ENCODE results near the gene VSIG10. TPM values are rescaled to one million over a fixed set of nuclear protein-coding genes. Genes with fewer than 3 reads are reported as not detected.

VSIG10 gene
- total and polyA plus RNA-seq, 2 of the 13 experiments (the other 11 are each of a cell fraction or from before 2014, with no cell fraction given), result 25.6 to 42.5 TPM

DNA sequence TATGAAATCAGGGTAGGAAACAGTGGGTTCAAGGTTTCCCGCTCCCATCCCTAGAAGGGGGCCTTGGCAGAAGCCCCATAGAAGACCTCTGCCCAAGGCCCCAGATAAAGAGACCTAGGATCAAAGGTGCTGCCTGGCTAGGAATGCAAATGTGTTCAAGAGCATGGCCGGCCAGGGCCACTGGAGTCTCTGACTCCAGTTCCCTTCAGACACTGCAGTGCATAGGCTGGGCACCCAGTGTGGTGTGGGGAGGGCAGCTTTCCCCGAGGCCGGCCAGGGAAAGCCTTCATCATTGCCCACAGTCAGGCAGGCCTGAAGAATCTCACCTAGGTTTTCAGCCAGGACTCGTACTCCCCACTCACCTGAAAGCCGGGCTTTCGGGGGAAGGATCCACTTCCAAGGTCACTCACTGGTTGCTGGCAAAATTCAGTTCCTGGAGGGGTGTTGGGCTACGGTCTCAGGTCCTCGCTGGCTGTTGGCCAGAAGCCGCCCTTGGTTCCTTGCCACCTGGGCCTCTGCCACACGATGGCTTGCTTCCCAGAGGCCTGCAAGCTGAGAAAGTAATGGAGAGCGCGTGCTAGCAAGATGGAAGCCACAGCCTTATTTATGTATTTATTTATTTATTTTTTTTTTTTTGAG lies 22.4 kb upstream of the VSIG10 start (continued):
- TF ChIP-seq PPARG (CRISPR knock-in tag; conservative IDR thresholded peaks at IDR 0.05), result peak; percentile 44
- peak; percentile 61 for TF ChIP-seq MEF2D (CRISPR knock-in tag; IDR thresholded peaks at IDR 0.05)
- TF ChIP-seq ZBTB38 (CRISPR knock-in tag; IDR thresholded peaks at IDR 0.05), result 0 out of 2 replicates have a peak, but pooled peaks have one; percentile 20
- TF ChIP-seq, protein P1, sequence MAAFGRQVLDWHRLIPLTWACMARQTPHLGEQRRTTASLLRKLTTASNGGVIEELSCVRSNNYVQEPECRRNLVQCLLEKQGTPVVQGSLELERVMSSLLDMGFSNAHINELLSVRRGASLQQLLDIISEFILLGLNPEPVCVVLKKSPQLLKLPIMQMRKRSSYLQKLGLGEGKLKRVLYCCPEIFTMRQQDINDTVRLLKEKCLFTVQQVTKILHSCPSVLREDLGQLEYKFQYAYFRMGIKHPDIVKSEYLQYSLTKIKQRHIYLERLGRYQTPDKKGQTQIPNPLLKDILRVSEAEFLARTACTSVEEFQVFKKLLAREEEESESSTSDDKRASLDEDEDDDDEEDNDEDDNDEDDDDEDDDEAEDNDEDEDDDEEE (CRISPR knock-in tag; IDR thresholded peaks at IDR 0.05), result no peak
- no peak for TF ChIP-seq ZNF33A (CRISPR knock-in tag; IDR thresholded peaks at IDR 0.05; ENCODE audit: borderline replicate concordance)
- TF ChIP-seq ZNF501 (CRISPR knock-in tag; IDR thresholded peaks at IDR 0.05), result peak; percentile 46; the same call in 1 of the 2 replicates
- peak; percentile 99 for TF ChIP-seq BCL6 (CRISPR knock-in tag; IDR thresholded peaks at IDR 0.05)
- no peak for TF ChIP-seq ZNF484 (CRISPR knock-in tag; IDR thresholded peaks at IDR 0.05; ENCODE audit: borderline replicate concordance, low read depth)
- TF ChIP-seq, protein P2, sequence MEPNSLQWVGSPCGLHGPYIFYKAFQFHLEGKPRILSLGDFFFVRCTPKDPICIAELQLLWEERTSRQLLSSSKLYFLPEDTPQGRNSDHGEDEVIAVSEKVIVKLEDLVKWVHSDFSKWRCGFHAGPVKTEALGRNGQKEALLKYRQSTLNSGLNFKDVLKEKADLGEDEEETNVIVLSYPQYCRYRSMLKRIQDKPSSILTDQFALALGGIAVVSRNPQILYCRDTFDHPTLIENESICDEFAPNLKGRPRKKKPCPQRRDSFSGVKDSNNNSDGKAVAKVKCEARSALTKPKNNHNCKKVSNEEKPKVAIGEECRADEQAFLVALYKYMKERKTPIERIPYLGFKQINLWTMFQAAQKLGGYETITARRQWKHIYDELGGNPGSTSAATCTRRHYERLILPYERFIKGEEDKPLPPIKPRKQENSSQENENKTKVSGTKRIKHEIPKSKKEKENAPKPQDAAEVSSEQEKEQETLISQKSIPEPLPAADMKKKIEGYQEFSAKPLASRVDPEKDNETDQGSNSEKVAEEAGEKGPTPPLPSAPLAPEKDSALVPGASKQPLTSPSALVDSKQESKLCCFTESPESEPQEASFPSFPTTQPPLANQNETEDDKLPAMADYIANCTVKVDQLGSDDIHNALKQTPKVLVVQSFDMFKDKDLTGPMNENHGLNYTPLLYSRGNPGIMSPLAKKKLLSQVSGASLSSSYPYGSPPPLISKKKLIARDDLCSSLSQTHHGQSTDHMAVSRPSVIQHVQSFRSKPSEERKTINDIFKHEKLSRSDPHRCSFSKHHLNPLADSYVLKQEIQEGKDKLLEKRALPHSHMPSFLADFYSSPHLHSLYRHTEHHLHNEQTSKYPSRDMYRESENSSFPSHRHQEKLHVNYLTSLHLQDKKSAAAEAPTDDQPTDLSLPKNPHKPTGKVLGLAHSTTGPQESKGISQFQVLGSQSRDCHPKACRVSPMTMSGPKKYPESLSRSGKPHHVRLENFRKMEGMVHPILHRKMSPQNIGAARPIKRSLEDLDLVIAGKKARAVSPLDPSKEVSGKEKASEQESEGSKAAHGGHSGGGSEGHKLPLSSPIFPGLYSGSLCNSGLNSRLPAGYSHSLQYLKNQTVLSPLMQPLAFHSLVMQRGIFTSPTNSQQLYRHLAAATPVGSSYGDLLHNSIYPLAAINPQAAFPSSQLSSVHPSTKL (CRISPR knock-in tag; IDR thresholded peaks at IDR 0.05), result peak; percentile 87
- 0 out of 2 replicates have a peak, but pooled peaks have one; percentile 49 for TF ChIP-seq ZNF383 (CRISPR knock-in tag; IDR thresholded peaks at IDR 0.05; ENCODE audit: borderline replicate concordance)
- TF ChIP-seq, protein P3, sequence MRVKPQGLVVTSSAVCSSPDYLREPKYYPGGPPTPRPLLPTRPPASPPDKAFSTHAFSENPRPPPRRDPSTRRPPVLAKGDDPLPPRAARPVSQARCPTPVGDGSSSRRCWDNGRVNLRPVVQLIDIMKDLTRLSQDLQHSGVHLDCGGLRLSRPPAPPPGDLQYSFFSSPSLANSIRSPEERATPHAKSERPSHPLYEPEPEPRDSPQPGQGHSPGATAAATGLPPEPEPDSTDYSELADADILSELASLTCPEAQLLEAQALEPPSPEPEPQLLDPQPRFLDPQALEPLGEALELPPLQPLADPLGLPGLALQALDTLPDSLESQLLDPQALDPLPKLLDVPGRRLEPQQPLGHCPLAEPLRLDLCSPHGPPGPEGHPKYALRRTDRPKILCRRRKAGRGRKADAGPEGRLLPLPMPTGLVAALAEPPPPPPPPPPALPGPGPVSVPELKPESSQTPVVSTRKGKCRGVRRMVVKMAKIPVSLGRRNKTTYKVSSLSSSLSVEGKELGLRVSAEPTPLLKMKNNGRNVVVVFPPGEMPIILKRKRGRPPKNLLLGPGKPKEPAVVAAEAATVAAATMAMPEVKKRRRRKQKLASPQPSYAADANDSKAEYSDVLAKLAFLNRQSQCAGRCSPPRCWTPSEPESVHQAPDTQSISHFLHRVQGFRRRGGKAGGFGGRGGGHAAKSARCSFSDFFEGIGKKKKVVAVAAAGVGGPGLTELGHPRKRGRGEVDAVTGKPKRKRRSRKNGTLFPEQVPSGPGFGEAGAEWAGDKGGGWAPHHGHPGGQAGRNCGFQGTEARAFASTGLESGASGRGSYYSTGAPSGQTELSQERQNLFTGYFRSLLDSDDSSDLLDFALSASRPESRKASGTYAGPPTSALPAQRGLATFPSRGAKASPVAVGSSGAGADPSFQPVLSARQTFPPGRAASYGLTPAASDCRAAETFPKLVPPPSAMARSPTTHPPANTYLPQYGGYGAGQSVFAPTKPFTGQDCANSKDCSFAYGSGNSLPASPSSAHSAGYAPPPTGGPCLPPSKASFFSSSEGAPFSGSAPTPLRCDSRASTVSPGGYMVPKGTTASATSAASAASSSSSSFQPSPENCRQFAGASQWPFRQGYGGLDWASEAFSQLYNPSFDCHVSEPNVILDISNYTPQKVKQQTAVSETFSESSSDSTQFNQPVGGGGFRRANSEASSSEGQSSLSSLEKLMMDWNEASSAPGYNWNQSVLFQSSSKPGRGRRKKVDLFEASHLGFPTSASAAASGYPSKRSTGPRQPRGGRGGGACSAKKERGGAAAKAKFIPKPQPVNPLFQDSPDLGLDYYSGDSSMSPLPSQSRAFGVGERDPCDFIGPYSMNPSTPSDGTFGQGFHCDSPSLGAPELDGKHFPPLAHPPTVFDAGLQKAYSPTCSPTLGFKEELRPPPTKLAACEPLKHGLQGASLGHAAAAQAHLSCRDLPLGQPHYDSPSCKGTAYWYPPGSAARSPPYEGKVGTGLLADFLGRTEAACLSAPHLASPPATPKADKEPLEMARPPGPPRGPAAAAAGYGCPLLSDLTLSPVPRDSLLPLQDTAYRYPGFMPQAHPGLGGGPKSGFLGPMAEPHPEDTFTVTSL (CRISPR knock-in tag; IDR thresholded peaks at IDR 0.05; ENCODE audit: borderline replicate concordance), result no peak
- TF ChIP-seq YY1 (IDR thresholded peaks at IDR 0.05; ENCODE audit: insufficient read depth, insufficient replicate concordance, low read depth, low read length), result peak; percentile 67
- TF ChIP-seq, protein P4, sequence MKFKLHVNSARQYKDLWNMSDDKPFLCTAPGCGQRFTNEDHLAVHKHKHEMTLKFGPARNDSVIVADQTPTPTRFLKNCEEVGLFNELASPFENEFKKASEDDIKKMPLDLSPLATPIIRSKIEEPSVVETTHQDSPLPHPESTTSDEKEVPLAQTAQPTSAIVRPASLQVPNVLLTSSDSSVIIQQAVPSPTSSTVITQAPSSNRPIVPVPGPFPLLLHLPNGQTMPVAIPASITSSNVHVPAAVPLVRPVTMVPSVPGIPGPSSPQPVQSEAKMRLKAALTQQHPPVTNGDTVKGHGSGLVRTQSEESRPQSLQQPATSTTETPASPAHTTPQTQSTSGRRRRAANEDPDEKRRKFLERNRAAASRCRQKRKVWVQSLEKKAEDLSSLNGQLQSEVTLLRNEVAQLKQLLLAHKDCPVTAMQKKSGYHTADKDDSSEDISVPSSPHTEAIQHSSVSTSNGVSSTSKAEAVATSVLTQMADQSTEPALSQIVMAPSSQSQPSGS (CRISPR knock-in tag; IDR thresholded peaks at IDR 0.05), result peak; percentile 42; the same call in 1 of the 2 replicates
- no peak for TF ChIP-seq SOX6 (IDR thresholded peaks at IDR 0.05)
- peak; percentile 68 for TF ChIP-seq SOX6 (CRISPR knock-in tag; IDR thresholded peaks at IDR 0.05)
- 0 out of 2 replicates have a peak, but pooled peaks have one; percentile 31 for TF ChIP-seq RBFOX2 (IDR thresholded peaks at IDR 0.05; ENCODE audit: low read depth, low read length)
